Glutamatergic neuron (in vitro differentiated cells): ENCODE results near the gene PERM1. TPM values are rescaled to one million over a fixed set of nuclear protein-coding genes. Genes with fewer than 3 reads are reported as not detected.

Experiments
- DNase-seq: peaks from one replicate; pipeline ENCODE4 v3.0.0; 2022
- H3K27ac Mint-ChIP-seq: one replicate; pipeline ENCODE4 v1.8.0; 2020; ENCODE audit warnings: mild to moderate bottlenecking, mixed read lengths, inconsistent platforms; ENCODE audit not compliant: unreplicated experiment
- H3K27me3 Mint-ChIP-seq: one replicate; pipeline ENCODE4 v1.8.0; 2020; ENCODE audit warnings: mild to moderate bottlenecking, moderate library complexity, mixed read lengths, inconsistent platforms; ENCODE audit not compliant: unreplicated experiment
- H3K36me3 Mint-ChIP-seq: one replicate; pipeline ENCODE4 v1.8.0; 2020; ENCODE audit warnings: mild to moderate bottlenecking, mixed read lengths, inconsistent platforms; ENCODE audit not compliant: unreplicated experiment
- H3K4me1 Mint-ChIP-seq: one replicate; pipeline ENCODE4 v1.8.0; 2020; ENCODE audit warnings: mild to moderate bottlenecking, low read depth, mixed read lengths, inconsistent platforms; ENCODE audit not compliant: unreplicated experiment
- H3K4me3 Mint-ChIP-seq: one replicate; pipeline ENCODE4 v1.8.0; 2020; ENCODE audit warnings: mild to moderate bottlenecking, mixed read lengths, inconsistent platforms; ENCODE audit not compliant: unreplicated experiment
- H3K9me3 Mint-ChIP-seq: one replicate; pipeline ENCODE4 v1.8.0; 2020; ENCODE audit warnings: mild to moderate bottlenecking, moderate library complexity, mixed read lengths, inconsistent platforms; ENCODE audit not compliant: unreplicated experiment
- CTCF ChIP-seq: fragments of 200-600 bp; sonication (generic); IDR thresholded peaks from one replicate; pipeline ENCODE4 v1.5.0; 2021; ENCODE audit not compliant: partially characterized antibody, unreplicated experiment
- total RNA-seq: library from RNA; stranded (reverse); fragmentation: NEBNext Ultra II Directional; extraction: Animal tissue kit (Norgen Biotek cat#: 25700); gene quantifications from one replicate; pipeline ENCODE4 v1.2.1, GENCODE V29; 2021; ENCODE audit not compliant: unreplicated experiment

PERM1 gene
- total RNA-seq, 1 donor from 2014 or later = 0.32 TPM

GRCh38 chr1:942411-942821, 39.5 kb downstream of the PERM1 start:
- H3K36me3 Mint-ChIP-seq = no peaks in the 10 kb centered on the region
- H3K4me1 Mint-ChIP-seq = peaks cover 19% of the 10 kb centered on the region
- peaks cover 15% of the 10 kb centered on the region for H3K9me3 Mint-ChIP-seq
- no peak overlapping the region for H3K27ac Mint-ChIP-seq
- H3K4me3 Mint-ChIP-seq = no peak overlapping the region
- peaks cover 14% of the 10 kb centered on the region for H3K27me3 Mint-ChIP-seq
- no peak for TF ChIP-seq CTCF
- peak; percentile 77 for DNase-seq

GRCh38 chr1:941588-942383, 40.1 kb downstream of the PERM1 start:
- Mint-ChIP-seq H3K4me3 (peak overlapping the region; percentile 82), H3K36me3 (no peaks in the 10 kb centered on the region), H3K27me3 (peaks cover 12% of the 10 kb centered on the region), H3K4me1 (peaks cover 19% of the 10 kb centered on the region), H3K27ac (peak overlapping the region; percentile 89), H3K9me3 (peaks cover 15% of the 10 kb centered on the region)
- DNase-seq = peak; percentile 88
- TF ChIP-seq CTCF = no peak

- Mint-ChIP-seq H3K4me3 (peak overlapping the region; percentile 82), H3K36me3 (no peaks in the 10 kb centered on the region), H3K4me1 (peaks cover 19% of the 10 kb centered on the region), H3K27ac (peak overlapping the region; percentile 89), H3K27me3 (peaks cover 12% of the 10 kb centered on the region), H3K9me3 (peaks cover 15% of the 10 kb centered on the region)
- DNase-seq = no peak
- no peak for TF ChIP-seq CTCF
These were observed 40.8 kb downstream of the PERM1 start for GRCh38 chr1:941015-941587.

- Mint-ChIP-seq H3K36me3 (no peaks in the 10 kb centered on the region), H3K9me3 (peaks cover 10% of the 10 kb centered on the region), H3K4me3 (peak overlapping the region; percentile 34), H3K27me3 (peaks cover 12% of the 10 kb centered on the region), H3K4me1 (peaks cover 17% of the 10 kb centered on the region), H3K27ac (peak overlapping the region; percentile 38)
- DNase-seq = peak; percentile 71
- no peak for TF ChIP-seq CTCF
These were observed 41.5 kb downstream of the PERM1 start for GRCh38 chr1:940107-941014.
